ENCODE measurements around the gene ADRB2.

DNA sequence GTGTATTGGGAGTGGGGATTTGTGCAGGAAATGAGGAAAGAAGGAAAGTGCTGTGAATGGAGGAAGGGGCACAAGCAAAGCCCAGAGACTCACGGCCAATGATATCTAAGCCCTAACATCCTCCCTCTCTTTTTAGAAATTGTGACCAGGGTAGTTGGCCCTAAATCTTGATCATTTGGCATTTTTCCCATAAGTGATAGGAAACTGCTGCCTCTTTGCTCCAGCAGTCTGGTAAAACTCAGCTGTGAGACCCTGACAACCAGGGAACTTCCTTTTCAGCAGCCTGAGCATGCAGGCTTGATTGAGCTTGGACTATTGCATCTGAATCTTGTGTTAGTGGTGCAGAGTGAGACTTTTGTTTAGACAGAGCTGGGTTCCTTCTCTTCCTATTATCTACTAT lies 9.6 kb upstream of the ADRB2 start:
- no peak for TF ChIP-seq POLR2AphosphoS5 (IDR thresholded peaks at IDR 0.05; ENCODE audit: low read depth, low read length)
- no peak for TF ChIP-seq POLR2A (IDR thresholded peaks at IDR 0.05; ENCODE audit: low read depth, low read length)
